HG03558 (cell line): ENCODE results near the gene PCTP.

Experiments
- ATAC-seq: cut with Tn5 transposase; IDR thresholded peaks from one replicate; pipeline ENCODE4 v1.9.1; 2021; ENCODE audit warnings: moderate number of reproducible peaks; ENCODE audit not compliant: unreplicated experiment; ENCODE audit errors: extremely low read depth

The PCTP gene

DNA sequence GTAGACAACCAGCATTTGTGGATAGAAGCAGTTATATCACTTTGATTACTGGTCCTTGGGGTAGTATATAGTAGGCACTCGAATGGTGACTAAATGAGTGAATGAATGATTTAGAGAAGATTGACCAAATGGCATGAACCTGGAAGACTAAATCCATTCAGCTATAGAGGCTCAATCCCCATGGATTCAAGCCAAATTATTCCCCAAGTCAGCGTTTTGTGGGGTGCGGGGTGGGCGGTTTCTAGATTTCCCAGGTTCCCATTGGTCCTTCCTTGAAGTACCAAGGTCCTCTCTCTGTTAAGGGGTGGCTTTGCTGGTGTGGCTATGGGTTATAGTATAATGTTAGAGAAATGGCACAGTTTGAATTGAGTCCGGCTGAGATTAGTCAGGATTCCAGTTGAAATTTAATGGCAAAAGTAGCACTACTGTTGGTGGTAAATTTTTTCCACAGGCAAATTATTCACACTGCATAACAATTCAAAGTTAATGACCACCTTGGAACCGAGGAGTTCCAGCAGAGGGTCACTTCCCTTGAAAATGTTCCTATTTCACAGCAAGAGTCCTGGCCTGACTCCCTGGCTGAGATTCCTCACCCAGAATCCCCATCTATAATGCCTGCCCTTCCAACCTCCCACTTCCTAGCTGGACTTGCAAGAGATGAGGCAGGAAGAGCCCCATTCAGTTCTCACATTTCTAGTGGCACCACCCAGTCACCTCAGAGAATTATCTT, 27.7 kb downstream of the PCTP start:
- no peak for ATAC-seq

DNA sequence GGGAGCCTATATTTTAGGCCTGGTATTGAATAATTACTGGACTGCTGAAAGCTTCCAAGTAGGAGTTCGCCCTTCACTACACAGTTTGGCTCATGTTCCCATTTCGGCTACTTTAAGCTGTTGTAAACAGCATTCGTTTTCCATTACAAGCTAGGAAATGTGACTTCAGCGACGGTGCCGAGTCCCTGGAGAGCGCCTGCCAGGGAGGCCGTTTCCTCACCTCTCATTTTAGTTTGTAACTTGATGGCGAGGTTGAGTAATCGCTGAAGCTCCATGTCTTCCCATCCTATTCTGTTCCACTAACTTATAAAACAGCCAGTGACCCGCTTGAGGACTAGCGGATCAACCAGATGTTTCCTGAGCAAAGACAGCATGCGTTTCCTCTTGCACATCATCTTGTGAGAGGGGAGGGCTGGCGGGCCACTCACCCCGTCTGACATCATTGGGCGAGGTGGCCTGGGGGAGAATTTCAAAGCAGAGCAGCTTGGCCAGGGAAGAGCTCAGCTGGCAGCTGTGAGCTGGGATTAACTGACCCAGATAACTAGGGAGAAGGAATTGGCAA, 32.9 kb downstream of the PCTP start:
- no peak for ATAC-seq

DNA sequence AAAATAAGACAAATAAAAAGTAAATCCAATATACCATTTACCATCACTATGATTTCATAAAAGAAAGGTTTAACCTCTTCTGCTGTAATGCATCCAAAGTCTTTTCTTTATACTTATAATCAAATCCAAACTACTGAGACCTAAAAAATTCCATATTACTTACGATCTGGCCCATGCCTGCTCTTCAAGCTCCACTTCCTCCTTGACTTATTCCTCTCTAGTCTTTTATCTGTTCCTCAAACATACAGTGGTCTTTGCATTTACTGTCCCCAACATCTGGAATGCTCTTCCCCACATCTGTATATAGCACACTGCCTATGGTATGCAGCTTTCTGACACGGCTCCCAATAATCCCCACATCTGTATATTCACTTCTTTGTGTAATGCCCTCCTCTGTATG, 33.8 kb downstream of the PCTP start:
- no peak for ATAC-seq

DNA sequence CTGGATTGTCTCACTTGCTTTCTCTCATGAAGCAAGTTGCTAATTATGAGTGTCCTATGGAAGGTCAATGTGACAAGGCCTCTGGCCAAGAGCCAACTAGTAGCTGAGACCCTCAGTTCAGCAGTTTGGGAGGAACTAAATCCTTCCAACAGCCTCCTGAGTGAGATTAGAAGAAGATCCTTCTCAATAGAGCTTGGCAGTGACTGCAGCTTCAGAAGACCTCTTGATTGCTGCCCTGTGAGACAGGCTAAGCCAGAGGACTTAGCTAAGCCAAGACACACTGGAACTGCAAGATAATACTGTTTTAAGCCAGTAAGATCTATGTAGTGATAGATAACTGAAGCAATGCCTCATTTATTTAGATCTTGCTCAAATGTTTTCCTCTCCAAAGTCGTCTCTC, 34.3 kb downstream of the PCTP start:
- no peak for ATAC-seq

DNA sequence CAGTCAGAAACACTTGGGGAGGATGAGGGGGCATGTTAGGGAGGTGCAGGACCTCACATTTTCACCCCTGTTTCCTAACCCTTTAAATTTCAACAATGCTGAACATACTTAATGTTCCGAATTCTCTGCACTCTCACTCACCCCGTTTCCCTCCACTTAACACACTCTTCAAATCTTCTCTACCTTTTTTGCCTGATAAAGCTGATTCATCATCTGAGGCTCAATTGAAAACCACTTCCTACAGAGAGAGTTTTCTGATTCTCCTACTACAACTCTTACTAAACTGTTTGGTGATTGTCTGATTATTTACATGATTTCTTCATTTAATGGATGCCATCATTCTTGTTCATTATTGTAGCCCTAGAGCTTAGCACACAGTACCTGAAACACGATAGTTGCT, 42.4 kb downstream of the PCTP start:
- no peak for ATAC-seq

DNA sequence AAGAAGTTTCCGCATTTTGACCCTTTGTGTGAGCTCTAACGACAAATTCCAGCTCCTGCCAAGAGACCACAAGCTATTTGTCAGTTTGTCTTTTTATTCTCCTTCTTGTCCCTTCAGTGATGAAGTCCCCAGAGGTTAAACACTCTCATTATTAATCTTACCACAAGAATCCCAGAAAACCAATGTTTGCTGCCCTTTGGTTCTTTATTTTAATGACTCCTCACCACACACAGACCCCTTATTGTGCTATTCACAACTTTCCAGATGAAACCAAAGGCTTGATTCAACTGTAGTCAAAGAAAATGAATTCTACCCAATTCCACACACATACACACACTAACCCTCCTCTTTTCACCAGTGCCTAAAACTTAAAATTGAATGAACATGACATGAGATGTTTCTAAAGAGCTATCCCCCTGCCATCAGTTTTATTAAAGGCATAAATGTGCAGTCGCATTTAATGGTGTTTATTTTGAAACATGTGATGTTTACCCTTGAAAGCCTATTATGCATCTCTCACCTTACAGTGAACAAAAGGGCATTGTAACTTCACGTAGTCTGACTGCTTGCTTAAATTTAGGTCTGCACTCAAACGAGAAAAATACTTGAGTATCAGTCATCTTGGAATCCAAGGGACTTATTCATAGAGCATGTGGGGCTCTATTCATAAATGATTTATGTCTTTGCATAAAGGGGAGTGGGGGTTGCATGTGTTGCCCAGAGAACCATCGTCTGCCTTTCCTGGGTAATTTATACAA, 44.1 kb downstream of the PCTP start:
- ATAC-seq = no peak

DNA sequence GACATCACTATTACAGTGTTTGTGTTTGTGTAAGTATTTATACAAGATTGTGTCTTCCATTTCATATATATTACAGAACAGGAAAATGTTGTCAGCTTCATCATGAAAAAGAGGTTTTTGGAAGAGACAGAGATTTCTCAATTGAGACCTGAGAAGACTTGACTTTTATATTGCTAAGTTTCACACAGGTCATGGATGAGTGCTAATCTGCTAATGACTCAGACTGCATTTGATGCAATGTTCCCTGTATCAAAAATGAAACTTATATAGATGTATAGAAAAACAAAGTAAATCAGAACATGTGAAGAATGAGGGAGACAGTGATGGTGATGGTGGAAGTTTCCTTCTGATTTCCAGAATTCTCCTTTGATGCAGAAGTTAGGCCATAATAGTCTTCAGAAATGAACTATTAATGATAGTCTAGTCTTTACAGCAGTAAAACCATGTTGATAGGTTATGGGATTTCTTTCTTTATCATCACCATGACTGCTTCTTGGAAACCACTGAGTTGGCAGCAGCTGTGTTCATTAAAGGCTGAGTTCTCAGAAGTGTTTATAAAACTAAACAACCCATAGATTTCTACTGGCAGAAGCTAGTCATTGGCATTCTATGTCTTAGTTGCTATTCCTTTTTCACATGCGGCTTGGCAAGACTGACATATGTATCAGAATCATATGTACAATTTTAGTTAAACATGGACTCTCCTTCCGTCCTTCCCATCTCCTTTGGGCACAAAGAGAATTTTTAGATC, 56.1 kb downstream of the PCTP start:
- ATAC-seq = no peak

DNA sequence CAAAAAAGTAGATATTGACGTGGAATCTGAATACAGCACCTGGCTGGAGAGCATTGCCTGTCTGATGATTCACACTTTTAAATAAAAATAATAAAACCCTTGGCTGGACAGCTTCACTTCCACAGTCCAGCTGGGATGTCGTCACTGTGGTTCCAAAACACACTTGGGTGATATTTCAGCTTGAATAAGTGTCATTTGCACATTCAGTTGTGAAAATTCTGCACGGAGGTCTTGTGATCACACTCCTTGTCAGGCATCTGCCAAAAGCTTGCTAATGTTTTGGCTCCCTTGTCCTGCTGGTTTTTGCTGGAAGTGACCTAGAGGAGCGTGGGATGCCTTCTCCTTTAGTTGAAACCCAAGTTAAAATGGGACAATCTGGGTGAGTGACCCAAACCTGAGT, 60.7 kb downstream of the PCTP start:
- ATAC-seq = no peak

DNA sequence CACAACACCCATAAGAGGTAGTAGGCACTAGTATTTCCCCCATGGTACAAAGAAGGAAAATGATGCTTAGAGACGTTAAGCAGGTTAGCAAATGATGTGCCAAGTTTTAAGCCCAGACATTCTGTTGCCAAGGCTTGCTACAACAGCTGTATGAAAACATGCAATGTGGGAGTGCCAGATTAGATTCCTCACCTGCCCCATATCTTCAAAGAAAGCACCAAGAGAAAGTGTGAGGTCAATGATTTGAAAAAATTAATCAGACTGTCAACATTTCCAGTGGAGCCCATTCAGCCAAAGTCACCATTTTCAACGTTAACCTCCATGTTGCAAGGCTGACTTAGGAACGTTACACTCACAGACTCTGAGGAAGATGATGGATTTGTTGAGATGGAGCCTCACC, 61.5 kb downstream of the PCTP start:
- ATAC-seq = no peak

DNA sequence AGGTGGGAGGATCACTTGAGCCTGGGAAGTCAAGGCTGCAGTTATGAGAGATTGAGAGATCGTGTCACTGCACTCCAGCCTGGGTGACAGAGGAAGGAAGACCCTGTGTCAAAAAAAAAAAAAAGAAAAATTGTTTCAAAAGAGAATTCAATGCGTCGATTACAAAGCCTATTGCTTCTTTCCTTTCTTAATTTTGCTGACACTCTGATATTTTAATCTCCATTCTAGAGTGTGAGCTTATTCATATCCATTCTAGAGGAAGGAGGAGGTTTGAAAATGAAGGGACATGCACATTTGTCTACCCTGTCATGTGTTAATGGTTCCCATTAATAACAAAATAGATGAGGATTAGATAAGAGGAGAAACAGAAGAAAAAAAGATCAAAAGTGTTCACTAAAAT, 63.1 kb downstream of the PCTP start:
- no peak for ATAC-seq

DNA sequence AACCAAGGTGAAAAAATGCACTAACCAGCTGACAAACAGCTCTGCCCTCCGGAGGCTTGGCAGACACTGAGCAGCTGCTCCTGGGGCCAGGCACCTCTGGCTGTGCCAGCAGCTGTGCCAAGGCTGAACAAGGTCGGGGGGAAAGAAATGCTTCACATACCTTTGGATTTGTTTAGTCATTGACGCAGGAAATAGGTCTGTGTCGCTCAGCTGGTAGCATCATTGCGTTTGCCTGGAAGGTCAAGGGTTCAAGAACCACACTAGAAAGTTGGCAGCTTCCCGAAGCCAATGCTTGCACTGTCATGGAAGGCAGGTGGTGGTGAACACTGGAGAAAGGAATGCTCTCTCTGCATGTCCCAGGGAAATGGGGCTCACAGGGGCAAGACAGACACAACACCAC, 63.5 kb downstream of the PCTP start:
- no peak for ATAC-seq

DNA sequence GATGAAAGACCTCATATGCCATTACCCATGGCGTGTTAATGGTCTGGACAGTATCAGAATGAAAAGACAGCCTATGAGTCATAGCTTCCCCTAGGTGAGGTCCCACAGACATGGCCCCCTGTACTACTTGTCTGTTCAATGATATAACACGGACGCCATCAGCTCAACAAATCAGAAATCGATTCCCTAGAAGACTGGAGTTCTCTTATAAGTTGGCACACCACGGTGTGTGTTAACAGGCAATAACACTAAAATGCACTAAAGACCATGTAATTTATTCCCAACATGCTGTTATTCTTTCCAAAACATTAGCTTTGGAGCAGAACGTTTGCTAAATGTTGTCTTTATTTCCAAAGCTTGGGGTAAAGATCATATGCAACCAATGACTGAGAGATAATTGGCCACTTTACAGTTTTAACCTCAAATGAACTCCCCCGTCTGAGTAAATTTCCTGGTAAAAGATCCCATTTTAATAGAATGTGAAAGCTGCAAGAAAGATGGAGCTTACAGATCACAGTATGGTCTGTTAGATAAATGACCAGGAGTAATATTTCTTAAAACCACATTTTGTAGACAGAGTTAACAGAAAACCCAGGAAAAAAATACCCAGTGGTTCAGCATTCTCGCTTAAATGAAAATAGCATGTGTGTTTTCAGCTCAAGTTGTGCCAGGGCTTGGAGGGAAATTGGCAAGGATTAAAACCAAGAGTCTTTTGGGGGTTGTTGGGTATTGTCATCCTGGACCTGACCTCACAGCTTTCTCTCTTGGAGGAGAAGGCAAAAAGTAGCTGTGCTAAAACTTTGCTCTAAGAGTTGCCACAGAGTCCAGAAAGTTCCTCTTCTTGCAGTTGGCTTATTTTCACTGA, 65.9 kb downstream of the PCTP start:
- ATAC-seq = no peak

DNA sequence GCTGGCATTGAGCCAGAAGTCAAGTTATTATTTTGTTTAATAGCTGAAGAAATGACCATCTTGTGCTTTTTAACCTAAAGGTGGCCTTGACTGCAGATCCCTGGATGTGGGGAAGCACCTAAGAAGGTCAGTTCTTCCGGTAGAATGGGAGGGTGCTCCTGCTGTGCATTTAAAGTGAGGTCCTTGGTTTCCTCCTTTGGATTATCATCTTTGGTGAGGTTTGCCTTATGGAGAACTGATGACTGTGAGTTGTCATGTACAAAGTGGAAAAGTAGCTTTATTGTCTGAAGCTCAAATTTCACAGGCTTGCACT, 66.5 kb downstream of the PCTP start:
- ATAC-seq = no peak

DNA sequence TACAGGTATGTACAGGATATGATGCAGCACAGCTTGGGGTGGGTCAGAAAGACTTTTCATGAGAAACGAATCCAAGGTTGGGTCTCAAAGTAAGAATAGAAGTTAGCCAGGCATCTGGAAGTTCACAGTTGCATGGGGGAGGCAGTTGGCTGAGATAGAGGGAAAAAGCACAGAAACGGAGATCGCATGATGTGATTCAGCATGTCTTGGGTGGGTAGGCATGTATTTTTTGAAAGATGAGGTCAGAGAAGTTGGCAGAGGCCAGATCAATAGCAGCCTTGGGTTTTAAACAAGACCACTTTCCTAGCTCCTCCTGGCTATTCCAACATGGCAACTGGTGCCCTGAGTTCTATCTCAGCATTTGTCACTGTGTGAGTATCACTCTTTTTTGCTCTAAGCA, 67.2 kb downstream of the PCTP start:
- no peak for ATAC-seq

DNA sequence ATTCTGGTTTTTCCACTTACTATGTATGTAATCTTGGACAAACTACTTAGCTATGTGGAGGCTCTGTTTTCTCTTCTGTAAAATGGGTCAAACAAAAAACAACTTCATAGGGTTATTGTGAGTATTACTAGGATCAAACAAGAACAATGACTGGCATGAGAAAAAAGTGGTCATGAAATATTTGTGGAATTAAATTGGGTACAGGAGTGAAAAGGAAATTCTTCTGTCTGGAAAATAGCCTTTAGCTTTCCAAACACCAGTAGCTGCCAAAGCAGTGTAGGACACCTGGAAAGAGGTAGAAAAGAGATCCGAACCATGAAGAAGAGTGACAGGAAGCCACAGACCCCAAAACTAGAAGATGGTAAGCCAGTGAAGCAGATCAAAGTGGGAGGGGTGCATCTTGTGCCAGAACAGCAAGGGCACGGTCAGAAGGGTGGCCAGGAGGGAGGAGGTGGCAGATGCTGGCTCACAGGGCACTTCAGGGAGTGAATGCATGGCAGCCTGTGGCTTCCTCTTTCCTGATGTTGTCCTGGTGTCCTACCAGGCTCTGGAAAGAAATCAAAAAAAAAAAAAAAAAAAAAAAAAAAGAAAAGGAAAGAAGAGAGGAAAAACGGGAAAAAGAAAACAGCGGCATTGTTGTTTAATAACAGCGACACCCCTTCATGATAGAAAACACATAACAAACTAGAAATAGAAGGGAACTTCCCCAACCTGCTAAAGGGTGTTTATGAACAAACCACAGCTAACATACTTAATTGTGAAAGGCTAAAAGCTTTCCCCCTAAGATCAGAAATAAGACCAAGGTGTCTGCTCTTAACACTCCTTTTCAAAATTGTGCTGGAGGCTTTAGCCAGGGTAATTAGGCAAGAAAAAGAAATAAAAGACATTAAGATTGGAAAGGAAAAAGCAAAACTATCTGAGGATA, 67.9 kb downstream of the PCTP start:
- ATAC-seq = no peak

DNA sequence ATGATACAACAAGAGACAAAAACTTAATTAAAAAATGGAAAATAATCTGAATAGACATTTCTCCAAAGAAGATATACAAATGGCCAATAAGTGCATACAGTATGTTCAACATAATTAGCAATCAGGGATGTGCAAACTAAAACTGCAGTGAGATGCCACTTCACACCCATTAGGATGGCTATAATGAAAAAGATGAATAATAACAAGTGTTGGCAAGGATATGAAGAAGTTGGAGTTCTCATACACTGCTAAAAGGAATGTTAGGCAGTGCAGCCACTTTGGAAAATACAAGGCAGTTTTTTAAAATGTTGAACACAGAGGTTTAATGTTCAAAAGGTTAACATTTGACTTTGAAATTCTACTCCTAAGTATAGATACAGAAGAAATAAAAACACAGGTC, 69.8 kb downstream of the PCTP start:
- no peak for ATAC-seq

DNA sequence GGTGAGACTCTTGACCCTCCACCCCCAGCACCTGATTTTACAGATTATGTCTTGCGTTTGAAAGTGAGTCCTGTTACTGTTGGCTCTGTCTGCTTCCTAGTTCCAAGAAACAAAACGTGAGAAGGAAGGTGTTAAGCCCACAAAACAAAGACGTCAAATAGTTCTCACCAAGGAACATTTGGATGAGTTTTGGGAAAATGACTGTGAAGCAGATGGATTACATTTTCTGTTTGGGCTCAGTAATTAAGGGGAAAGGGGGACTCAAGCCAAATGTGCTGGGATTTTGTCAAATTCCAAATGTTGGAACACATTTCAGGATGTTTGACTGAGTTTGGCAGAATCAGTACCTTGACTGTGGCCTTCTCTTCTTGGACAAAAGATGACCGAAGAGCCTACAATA, 71.2 kb downstream of the PCTP start:
- ATAC-seq = no peak

DNA sequence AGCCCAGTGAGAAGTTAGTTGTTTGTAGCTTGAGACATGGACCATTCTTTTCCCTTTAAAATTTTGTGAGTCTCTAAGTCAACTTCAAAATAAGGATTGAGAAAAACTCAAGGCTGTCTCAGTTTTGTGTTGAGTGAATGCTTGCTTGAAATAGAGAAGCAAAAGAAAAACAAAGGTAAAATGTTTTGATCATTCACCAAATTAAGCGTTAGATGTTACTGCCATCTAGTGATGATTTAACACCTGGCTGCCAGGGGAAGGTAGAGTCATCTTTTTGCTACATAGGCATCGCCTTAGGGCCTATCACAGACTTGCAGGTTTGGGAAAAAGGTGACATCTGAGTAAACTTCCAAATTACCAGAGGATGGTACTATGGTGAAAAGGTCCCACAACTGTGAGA, 74.4 kb downstream of the PCTP start:
- ATAC-seq = no peak
